Transverse colon (tissue), 4 donors: ENCODE data around the gene FGFBP1. TPM values are rescaled to one million over a fixed set of nuclear protein-coding genes. Genes with fewer than 3 reads are reported as not detected.
A peak's percentile ranks its signal among the peaks of the same experiment; 100 is the strongest.

Experiments used
- DNase-seq: peaks from one replicate; pipeline ENCODE4 v3.0.0-alpha.2; 2019
- H3K27ac ChIP-seq, 4 donors: fragments of 200-600 bp; sonication (generic); 2 replicates each; pipeline ENCODE4 v1.5.1; 2016 to 2018; ENCODE audit warnings: inconsistent platforms in 4 of 4
- H3K27me3 ChIP-seq: fragments of 200-600 bp; sonication (generic); 2 replicates; pipeline ENCODE4 v1.5.1; 2017; ENCODE audit warnings: inconsistent platforms
- H3K36me3 ChIP-seq, 4 donors: fragments of 200-600 bp; sonication (generic); 2 replicates each; pipeline ENCODE4 v1.5.1; 2017 to 2019; ENCODE audit warnings: inconsistent platforms in 4 of 4
- H3K4me1 ChIP-seq, 4 donors: fragments of 200-600 bp; sonication (generic); 2 replicates each; pipeline ENCODE4 v1.5.1; 2017 to 2020; ENCODE audit warnings: inconsistent platforms in 4 of 4
- H3K4me3 ChIP-seq, 4 donors: fragments of 200-600 bp; sonication (generic); 1 replicate in 1 of 4; 2 replicates in 3 of 4; pipeline versions ENCODE4 v1.5.1 to v1.6.1; 2017 to 2019; ENCODE audit warnings: inconsistent platforms in 4 of 4
- H3K9me3 ChIP-seq, 2 donors: fragments of 200-600 bp; sonication (generic); 2 replicates each; pipeline ENCODE4 v1.5.1; 2017 to 2019; ENCODE audit warnings: inconsistent platforms in 2 of 2
- EP300 ChIP-seq: sonication (generic); formaldehyde crosslinking; IDR thresholded peaks from one replicate; pipeline ENCODE4 v1.6.1; 2017; ENCODE audit warnings: antibody characterized with exemption, low read depth
- POLR2A ChIP-seq: fragments of 450-650 bp; IDR thresholded peaks from one replicate; pipeline ENCODE4 v1.6.1; 2016; ENCODE audit warnings: antibody characterized with exemption, mild to moderate bottlenecking, moderate library complexity
- POLR2AphosphoS5 ChIP-seq, 3 donors: sonication (generic); formaldehyde crosslinking; IDR thresholded peaks; one replicate each; pipeline ENCODE4 v1.6.1; 2016; ENCODE audit warnings: antibody characterized with exemption in 3 of 3
- WGBS, 2 donors: methylation state at CpG; one replicate each; pipeline ENCODE4 v1.1.5; 2018; ENCODE audit warnings: low coverage in 1 of 2; 5-methylcytosine and 5-hydroxymethylcytosine counted together
- in situ Hi-C, 4 donors: fragments of 200-750 bp; cut with MboI; loops; one replicate each; pipeline versions ENCODE4 v1.15.0 to v1.15.1; 2017; ENCODE audit warnings: low sequenced_read_pairs in 3 of 4, low pct_ligation_motif_present in 1 of 4, low pct_unique_long_range_greater_than_20kb in 1 of 4
- intact Hi-C: fragments of 100-400 bp; cut with DNase I; formaldehyde crosslinking; loops from one replicate; pipeline ENCODE4 v1.15.1; 2023; ENCODE audit warnings: low total_unique reads
- total RNA-seq, 4 donors: library from RNA; depleted of rRNA; stranded (reverse); fragments of >200 nt; gene quantifications; one replicate each; pipeline ENCODE4 v1.1.0, GENCODE V29; 2016
- TF ChIP-seq, protein P1 (sequence below), 5 experiments: fragments of 200-600 bp in 3 of 5; fragments of 450-650 bp in 2 of 5; sonication (generic) in 3 of 5; IDR thresholded peaks; 1 replicate in 2 of 5; 2 replicates in 3 of 5; pipeline ENCODE4 v1.5.1; 2016 to 2017; ENCODE audit warnings: antibody characterized with exemption in 5 of 5, inconsistent platforms in 3 of 5, mild to moderate bottlenecking in 2 of 5, moderate library complexity in 1 of 5

Gene FGFBP1
- total RNA-seq, 4 donors from 2014 or later, result 7.0 to 12.6 (median 10.1) TPM

DNA sequence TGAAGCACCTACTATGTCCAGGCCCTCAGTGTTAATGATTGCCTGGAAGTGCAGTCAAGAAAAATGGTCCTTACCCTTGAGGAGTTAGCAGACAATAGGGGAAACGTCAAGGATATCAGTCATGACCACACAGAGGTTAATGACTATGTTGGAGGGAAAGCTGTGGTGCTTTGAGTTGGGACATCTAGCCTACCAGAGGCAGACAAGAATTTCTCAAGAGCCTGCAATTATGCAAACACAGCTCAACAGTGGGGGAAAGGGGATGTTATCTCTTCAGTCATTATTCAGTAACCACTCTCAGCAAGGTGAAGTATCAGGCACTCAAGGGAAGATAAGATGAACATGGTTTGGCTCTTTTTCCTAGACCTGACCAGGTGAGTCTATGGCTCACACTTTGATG is 7.0 kb upstream of the FGFBP1 start:
- no peaks in the 10 kb centered on the region for H3K9me3 ChIP-seq
- 60 to 80% methylated on average over 1 of the region's 1 CpG for WGBS, 2 donors
- in situ Hi-C loops, result no loop called here
- H3K4me3 ChIP-seq, result no peak overlapping the region
- H3K27me3 ChIP-seq, result no peaks in the 10 kb centered on the region
- TF ChIP-seq, protein P1, sequence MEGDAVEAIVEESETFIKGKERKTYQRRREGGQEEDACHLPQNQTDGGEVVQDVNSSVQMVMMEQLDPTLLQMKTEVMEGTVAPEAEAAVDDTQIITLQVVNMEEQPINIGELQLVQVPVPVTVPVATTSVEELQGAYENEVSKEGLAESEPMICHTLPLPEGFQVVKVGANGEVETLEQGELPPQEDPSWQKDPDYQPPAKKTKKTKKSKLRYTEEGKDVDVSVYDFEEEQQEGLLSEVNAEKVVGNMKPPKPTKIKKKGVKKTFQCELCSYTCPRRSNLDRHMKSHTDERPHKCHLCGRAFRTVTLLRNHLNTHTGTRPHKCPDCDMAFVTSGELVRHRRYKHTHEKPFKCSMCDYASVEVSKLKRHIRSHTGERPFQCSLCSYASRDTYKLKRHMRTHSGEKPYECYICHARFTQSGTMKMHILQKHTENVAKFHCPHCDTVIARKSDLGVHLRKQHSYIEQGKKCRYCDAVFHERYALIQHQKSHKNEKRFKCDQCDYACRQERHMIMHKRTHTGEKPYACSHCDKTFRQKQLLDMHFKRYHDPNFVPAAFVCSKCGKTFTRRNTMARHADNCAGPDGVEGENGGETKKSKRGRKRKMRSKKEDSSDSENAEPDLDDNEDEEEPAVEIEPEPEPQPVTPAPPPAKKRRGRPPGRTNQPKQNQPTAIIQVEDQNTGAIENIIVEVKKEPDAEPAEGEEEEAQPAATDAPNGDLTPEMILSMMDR (IDR thresholded peaks at IDR 0.05), result no peak
- TF ChIP-seq POLR2A (no peak), POLR2AphosphoS5 (IDR thresholded peaks at IDR 0.05) (no peak), EP300 (no peak)
- H3K27ac ChIP-seq, result no peak overlapping the region
- H3K4me1 ChIP-seq, result no peaks in the 10 kb centered on the region
- intact Hi-C loops, result no loop called here
- H3K36me3 ChIP-seq, result no peaks in the 10 kb centered on the region
- DNase-seq, result no peak

DNA sequence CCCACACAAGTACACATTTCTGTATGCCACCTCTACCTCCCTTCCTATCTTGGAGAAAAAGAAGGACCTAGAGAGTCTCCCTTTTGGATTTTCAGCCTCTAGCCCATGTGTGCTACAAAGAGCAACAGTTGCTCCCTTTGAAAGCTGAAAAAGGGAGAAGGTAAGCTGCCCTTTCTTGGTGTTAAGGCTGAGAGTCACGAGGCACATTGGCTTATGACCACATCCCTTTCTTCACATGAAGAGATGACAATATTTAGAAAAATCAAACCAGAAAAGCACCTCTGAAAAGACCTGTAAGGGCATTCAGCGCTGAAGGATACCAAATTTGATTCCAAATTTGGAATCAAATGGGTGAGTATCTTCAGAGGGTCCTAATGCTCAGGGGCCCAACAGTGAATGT is 6.4 kb upstream of the FGFBP1 start:
- H3K27me3 ChIP-seq, result no peaks in the 10 kb centered on the region
- no peaks in the 10 kb centered on the region for H3K4me1 ChIP-seq
- H3K4me3 ChIP-seq, result no peak overlapping the region
- H3K27ac ChIP-seq, result no peak overlapping the region
- WGBS, 2 donors, result 76 to 92% methylated on average over 2 of the region's 2 CpGs
- H3K36me3 ChIP-seq, result no peaks in the 10 kb centered on the region
- in situ Hi-C loops, result no loop called here
- H3K9me3 ChIP-seq, result no peaks in the 10 kb centered on the region
- intact Hi-C loops, result no loop called here
- TF ChIP-seq EP300, result no peak
- TF ChIP-seq, protein P1 (IDR thresholded peaks at IDR 0.05), result no peak
- TF ChIP-seq POLR2AphosphoS5 (IDR thresholded peaks at IDR 0.05), result no peak
- TF ChIP-seq POLR2A, result no peak
- no peak for DNase-seq

GRCh38 chr4:15942283-15942682 is 3.7 kb upstream of the FGFBP1 start:
- TF ChIP-seq EP300 (no peak), POLR2A (no peak), POLR2AphosphoS5 (IDR thresholded peaks at IDR 0.05) (no peak)
- TF ChIP-seq, protein P1 (IDR thresholded peaks at IDR 0.05), result no peak
- no peaks in the 10 kb centered on the region for H3K9me3 ChIP-seq
- no peaks in the 10 kb centered on the region for H3K27me3 ChIP-seq
- WGBS, 2 donors, result 77% methylated on average over 1 of the region's 1 CpG; no CpG with 5 or more reads in 1 of the 2 donors
- no peaks in the 10 kb centered on the region for H3K36me3 ChIP-seq
- H3K4me3 ChIP-seq, result no peak overlapping the region
- H3K4me1 ChIP-seq, result peaks cover 0 to 16% (median 13%) of the 10 kb centered on the region in 4 donors
- intact Hi-C loops (no loop called here), in situ Hi-C loops (no loop called here)
- H3K27ac ChIP-seq, result no peak overlapping the region
- DNase-seq, result no peak

- Histone ChIP-seq H3K27me3 (no peaks in the 10 kb centered on the region), H3K27ac (peak overlapping the region; percentile 70 to 81 (median 76)), H3K9me3 (no peaks in the 10 kb centered on the region), H3K36me3 (no peaks in the 10 kb centered on the region), H3K4me1 (peaks cover 0 to 30% (median 16%) of the 10 kb centered on the region in 4 donors), H3K4me3 (no peak overlapping the region)
- peak; percentile 91 for DNase-seq
- TF ChIP-seq EP300 (no peak), POLR2A (peak; percentile 78), POLR2AphosphoS5 (IDR thresholded peaks at IDR 0.05) (peak; percentile 60 to 76 (median 69))
- TF ChIP-seq, protein P1 (IDR thresholded peaks at IDR 0.05), result peak in 1 of 5 experiments; percentile 39
- in situ Hi-C loops, result no loop called here
- intact Hi-C loops, result no loop called here
- 39% methylated on average over 5 of the region's 8 CpGs; no CpG with 5 or more reads in 1 of the 2 donors for WGBS, 2 donors
Observed at GRCh38 chr4:15938182-15938581, 358 bp downstream of the FGFBP1 start.
